Ishikawa (cell line): ENCODE measurements around the gene STOX1.

Source experiments
- CREB1 ChIP-seq: IDR thresholded peaks from 2 replicates; pipeline ENCODE4 v1.6.1; 2012; ENCODE audit warnings: low read depth
- FOXM1 ChIP-seq: IDR thresholded peaks from 2 replicates; pipeline ENCODE4 v1.6.1; 2012; ENCODE audit warnings: low read depth, borderline replicate concordance
- NFIC ChIP-seq: IDR thresholded peaks from 2 replicates; pipeline ENCODE4 v1.6.1; 2012
- RAD21 ChIP-seq: IDR thresholded peaks from 2 replicates; pipeline ENCODE4 v1.6.1; 2012; ENCODE audit warnings: low read depth
- REST ChIP-seq: IDR thresholded peaks from 2 replicates; pipeline ENCODE4 v1.6.1; 2012; ENCODE audit warnings: low read depth, mild to moderate bottlenecking
- TCF12 ChIP-seq: IDR thresholded peaks from 2 replicates; pipeline ENCODE4 v1.6.1; 2012; ENCODE audit warnings: low read depth
- TEAD4 ChIP-seq: IDR thresholded peaks from 2 replicates; pipeline ENCODE4 v1.6.1; 2012
- USF1 ChIP-seq: IDR thresholded peaks from 2 replicates; pipeline ENCODE4 v1.6.1; 2012
- YY1 ChIP-seq: IDR thresholded peaks from 2 replicates; pipeline ENCODE4 v1.6.1; 2012; ENCODE audit warnings: low read depth
- TF ChIP-seq, protein P1 (sequence below): IDR thresholded peaks from 2 replicates; pipeline ENCODE4 v1.6.1; 2012

DNA sequence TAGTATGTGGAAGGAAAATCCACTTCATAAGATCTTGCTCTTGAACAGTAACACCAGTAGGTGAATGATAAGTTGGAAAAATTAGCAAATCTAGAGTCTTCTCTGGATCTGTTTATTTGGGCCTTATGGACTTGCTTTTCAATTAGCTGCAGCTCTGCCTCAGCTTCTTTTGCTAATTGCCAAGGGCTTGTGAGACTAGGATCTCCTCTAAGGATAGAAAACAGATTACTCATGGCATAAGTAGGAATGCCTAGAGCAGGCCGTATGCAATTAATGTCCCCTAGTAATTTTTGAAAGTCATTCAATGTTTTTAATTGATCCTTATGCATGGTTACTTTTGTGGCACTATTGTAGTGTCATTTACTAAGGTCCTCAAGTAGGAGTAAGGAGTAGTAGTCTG, 37.3 kb downstream of the STOX1 start:
- no peak for TF ChIP-seq REST
- no peak for TF ChIP-seq CREB1
- TF ChIP-seq YY1: no peak
- TF ChIP-seq NFIC: no peak
- no peak for TF ChIP-seq RAD21
- TF ChIP-seq TCF12: no peak
- TF ChIP-seq TEAD4: no peak
- TF ChIP-seq FOXM1: no peak
- no peak for TF ChIP-seq USF1
- TF ChIP-seq, protein P1, sequence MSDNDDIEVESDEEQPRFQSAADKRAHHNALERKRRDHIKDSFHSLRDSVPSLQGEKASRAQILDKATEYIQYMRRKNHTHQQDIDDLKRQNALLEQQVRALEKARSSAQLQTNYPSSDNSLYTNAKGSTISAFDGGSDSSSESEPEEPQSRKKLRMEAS: no peak
